Skin of body (tissue), 2 donors: Measurements from ENCODE around the gene C14orf119. TPM values are rescaled to one million over a fixed set of nuclear protein-coding genes. Genes with fewer than 3 reads are reported as not detected.

Source experiments
- DNase-seq: peaks from one replicate; lab custom pipeline; 2025; lab: John Stamatoyannopoulos, UW
- total RNA-seq: library from RNA; depleted of rRNA; stranded (reverse); fragments of >200 nt; gene quantifications from one replicate; pipeline ENCODE4 v1.2.3, GENCODE V29; 2014

The C14orf119 gene, protein sequence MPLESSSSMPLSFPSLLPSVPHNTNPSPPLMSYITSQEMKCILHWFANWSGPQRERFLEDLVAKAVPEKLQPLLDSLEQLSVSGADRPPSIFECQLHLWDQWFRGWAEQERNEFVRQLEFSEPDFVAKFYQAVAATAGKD
- total RNA-seq: 30.8 TPM

DNA sequence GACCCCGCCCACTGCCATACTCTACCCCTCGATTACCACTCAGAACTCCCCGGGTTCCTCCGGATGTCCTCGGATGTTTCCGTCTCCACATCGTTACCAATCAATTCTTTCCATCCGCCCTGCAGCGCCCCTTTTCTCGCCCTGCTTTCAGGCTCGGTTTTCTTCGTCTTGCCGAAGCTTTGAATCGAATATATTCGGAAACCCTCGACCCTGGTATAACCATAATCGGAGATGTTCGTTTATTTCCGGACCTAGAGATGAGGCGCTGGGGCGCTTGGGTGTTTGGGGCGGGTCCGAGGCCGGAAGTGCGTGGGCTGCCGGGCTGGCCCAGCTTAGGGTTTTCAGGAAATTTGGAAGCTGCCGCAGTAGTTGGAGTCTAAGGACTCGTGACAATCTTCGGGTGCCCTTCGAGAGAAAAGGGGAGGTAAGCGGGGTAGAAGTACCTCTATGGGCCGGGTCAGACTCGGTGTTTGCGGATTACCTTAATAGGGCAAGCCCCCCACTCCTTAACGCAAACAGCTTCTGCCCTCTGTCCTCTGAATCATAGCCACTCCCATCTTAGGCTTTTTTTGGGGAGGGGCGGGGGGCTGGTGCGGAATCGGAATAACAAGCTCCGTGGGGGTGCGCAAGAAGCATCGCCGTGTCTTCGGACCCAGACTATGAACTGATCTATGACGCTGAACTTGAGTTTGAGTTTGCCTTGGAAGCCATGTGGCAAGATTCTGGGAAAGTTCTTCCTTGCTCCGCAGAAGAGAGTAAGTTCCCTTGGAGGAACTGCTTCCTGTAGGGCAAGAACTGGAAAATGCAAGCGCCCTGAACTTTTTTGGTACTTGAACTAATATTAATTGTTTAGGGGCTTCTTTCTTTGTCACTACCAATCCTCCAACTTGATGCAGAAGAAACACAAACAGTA is at the start of gene C14orf119:
Gene C14orf119, plus strand, starts transcription at position 310 of the 913 bp plus-strand sequence. CDS start 2,154 bp downstream, outside the sequence.
- DNase-seq: no peak

DNA sequence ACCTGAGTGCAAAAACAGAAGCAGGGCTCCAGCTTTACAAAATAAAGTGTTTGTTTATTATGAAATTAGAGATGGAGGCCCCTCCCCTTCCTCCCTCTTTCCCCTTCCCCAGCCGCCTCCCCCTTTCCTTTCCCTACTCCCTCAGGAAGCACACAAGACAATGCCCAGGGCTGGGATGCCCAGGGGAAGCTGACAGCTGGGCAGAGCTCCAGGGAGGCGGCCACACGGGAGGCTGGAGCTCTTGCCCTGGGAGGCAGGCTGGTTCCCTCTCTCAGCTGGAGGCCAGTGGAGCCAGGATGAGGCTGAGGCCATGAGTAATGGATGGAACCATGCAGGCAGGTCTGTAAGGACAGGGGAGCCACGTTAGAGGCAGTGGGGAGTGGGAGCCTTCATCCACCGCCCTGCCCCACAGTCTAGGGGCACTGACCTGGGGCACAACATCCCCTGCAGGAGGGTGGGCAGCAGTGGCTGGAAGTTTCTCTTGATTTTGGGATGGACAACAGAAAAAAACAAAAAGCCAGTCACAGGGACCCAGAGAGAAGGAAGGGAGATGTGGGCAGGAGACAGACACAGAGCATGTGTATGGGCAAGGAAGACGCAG is 48.2 kb upstream of the C14orf119 start:
- no peak for DNase-seq

- DNase-seq: no peak
These were observed 47.3 kb upstream of the C14orf119 start for GRCh38 chr14:23047751-23048693.

- DNase-seq: no peak
These were observed 46.3 kb upstream of the C14orf119 start for GRCh38 chr14:23049011-23049410.

DNA sequence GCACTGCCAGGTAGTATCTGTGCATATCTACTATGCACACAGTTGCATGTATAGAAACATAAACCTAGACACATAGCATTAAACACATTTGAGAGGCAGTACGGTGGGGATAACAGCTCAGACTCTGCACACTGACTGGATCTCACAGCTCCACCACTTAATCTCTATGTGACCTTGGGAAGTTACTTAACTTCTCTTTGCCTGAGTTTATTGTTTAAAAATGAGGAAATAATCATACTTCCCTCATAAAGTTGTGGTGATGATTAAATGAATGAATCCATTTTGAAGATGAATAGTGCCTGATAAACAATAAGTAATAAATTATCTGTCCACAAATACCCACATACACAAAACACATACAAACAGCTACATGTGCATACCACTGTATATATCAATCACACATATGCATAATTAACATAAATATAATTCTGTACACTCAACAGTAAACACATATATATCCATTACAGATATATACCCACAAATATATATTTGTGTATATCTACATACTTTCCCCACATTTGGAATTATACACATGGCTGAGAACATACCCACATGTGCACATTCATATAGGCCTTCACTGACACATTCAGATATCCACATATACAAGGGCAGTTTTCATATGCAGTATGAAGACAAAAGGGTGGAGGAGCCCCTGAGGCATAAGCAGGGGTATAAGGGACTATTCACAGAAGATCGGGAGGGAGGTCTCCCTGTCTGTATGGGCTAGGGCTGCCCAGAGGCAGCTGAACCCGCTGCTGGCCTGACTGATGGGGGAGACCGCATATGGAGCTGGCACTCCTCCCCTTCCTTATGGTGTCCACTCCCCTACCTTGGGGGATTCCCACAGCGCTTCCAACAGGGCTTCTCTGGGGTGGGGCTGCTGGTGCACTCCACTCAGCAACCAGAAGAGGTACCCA is 43.9 kb upstream of the C14orf119 start:
- no peak for DNase-seq

GRCh38 chr14:23052182-23052623 is 43.1 kb upstream of the C14orf119 start:
- no peak for DNase-seq

GRCh38 chr14:23052671-23053070 is 42.6 kb upstream of the C14orf119 start:
- DNase-seq: no peak

- no peak for DNase-seq
These were observed 41.9 kb upstream of the C14orf119 start for GRCh38 chr14:23053426-23053825.

DNA sequence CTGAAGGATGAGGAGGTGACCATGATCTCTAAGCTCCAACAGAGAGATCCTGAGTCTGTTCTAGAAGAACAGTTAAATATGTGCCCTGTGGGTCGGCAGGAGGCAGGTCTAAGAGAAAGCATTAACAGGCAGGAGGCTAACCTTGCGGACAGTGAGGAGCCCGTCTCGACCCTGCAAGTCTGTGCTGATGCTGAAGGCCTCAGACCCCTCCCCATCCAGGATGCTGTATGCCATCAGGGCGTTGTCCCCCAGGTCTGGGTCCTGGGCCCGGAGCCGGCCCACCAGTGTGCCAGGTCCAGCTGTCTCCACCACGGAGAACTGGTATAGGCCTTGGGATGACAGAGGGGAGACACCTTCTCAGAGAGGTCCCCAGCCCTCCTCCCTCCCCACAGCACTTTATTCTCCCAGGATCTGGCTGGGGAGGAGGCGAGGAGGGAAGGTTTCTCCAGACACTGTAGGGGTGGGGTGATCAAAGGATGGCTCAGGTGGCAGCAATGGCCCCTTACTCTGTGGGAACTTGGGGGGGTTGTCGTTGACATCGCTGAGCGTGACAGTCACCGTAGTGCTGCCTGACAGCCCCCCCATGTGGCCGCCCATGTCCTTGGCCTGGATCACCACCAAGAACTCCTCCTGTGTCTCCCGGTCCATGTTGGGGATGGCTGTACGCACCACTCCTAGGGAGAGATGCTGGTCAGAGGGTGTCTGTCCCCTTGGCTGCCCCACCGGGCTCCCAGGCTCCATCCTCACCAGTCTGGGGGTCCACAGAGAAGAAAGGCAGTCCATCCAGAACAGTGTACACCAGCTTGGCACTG is 41.1 kb upstream of the C14orf119 start:
- DNase-seq: no peak

- DNase-seq: no peak
These were observed 40.2 kb upstream of the C14orf119 start for GRCh38 chr14:23055147-23055550.

- no peak for DNase-seq
These were observed 39.6 kb upstream of the C14orf119 start for GRCh38 chr14:23055621-23056144.

DNA sequence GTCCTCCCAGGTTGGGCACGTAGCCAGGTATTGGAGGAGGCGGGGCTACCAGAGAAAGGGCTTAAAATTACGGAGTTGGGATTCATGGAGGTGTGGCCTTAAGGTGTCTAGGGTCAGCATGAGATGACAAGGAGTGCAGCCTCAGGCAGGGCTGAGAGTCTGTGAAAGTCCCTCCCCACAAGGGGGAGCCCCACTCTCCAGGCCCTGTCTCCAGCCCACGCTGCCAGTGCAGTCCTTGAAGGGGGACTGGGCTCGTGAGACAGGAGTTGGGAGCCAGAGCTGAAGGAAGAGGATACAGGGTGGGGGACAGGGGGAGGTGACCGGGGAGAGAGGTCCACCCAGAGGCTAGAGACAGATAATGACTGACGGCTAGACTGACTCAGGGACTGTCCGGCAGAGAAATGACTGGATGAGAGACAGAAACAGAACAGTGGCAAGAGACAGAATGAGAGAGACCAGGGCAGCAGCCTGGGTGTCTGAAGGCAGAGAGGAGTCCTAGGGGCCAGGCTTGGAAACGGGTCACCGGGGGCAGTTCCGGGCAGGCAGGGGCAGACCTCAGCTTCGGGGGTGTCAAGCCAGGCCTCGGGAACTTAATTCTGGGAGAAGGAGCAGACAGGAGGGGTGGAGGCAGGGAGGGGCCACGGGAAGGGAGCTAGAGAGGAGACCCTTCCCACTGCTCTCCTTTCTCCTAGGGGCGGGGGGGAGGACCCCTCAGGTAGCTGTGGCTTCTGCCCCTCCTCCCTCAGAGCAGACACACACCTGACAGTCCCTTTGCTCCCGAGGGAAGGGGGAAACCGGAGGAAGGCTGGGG is 39.0 kb upstream of the C14orf119 start:
- DNase-seq: no peak

- no peak for DNase-seq
These were observed 38.1 kb upstream of the C14orf119 start, which contains the start of gene CDH24 for GRCh38 chr14:23056956-23057756. CDH24 (minus strand) TSS chr14:23057520; CDS start chr14:23055733, 1,787 bp downstream.

DNA sequence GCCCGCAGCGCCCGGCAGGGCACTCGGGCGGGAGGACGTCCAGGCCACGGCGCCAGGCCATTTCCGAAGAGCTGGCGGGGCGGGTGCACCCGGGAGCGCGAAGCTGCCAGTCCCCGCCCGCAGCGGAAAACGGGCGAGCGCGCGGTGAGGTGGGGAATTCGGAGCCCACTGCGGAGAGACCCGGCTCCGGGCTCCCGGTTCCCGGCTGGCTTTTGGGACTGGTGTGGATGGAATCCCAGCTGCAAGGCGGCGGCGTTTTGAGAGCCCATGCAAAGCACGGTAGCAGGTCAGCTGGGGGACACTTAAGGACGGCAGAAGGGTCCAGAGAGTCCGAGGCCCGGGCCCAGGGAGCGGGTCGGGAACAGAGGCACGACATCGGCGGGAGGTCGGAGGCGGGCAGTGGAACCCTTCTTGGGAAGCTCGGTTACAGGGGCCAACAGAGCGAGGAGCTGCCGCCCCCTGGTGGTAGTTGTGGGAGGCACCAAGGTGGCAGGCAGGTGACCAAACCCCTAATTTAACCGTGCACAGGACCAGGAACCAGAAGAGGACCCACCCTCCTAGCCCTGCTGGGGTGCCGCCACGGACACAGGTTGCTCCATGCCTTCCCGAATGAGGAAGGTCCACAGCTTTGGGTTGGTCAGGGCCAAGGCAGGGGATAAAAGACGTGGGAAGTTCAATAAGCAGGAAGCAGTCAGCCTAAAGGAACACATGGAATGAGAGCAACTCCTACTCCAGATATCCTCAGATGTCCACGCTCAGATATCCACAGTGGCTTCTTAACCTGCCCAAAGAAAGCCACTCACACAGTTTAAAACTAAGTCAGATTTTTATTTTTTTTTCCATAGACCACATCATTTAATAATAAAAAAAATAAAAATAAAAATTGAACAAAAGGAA is 37.3 kb upstream of the C14orf119 start:
- no peak for DNase-seq

DNA sequence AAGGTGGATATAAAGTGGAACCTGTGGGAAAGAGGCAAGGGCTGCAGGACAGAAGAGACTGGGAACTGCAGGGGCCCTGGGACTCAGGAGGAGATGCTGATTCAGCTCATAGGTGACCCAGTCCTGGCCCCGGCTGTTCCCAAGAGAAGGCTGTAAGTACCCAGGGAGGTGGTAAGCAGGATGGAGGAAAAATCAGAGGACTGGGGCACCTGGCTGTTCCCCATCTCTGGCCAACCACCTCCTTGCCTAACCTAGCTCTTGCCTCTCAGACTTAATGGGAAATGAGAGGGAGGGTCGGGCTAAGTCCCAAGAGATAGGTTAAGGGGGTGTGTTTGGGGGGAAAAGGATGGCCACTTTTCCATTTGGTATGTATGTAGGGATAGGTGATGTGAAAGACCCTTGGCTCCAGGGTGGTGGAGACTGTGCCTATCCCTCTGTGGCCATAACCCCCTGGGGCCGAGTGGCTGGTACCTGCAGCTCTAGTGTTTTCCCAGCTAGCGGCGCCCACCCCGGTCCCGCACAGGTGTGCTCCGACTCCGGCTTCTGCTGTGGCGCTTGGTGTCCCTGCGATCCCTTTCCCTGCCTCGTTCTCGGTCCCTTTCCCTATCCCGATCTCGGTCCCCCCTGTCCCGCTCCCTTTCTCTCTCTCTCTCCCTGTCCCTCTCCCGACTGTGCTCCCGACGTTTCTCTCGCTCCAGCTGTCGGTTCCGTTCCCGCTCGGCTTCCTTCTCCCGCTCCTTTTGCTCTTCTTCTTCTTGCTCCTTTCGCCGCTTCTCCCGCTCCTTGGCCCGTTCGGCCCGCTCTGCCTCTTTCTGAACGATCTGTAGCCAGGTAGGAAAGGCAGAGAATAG is 36.4 kb upstream of the C14orf119 start:
- DNase-seq: no peak
